Body of pancreas (tissue), 4 donors: Measurements from ENCODE around the gene ZNF441. TPM values are rescaled to one million over a fixed set of nuclear protein-coding genes. Genes with fewer than 3 reads are reported as not detected.
A peak's percentile ranks its signal among the peaks of the same experiment; 100 is the strongest.

Source experiments
- ATAC-seq: fragments of 150-250 bp; one replicate; pipeline ENCODE4 v1.9.1; 2016
- DNase-seq, 4 donors: peaks; one replicate each; pipeline ENCODE4 v3.0.0-alpha.2; 2019
- H3K27ac ChIP-seq, 4 donors: fragments of 200-600 bp; sonication (generic); 1 replicate in 3 of 4; 2 replicates in 1 of 4; pipeline versions ENCODE4 v1.5.1 to v1.6.1; 2016 to 2019; ENCODE audit warnings: mild to moderate bottlenecking in 1 of 4, mixed read lengths in 1 of 4, moderate library complexity in 1 of 4
- H3K27me3 ChIP-seq, 2 donors: fragments of 200-600 bp; sonication (generic); one replicate each; pipeline ENCODE4 v1.6.0; 2016; ENCODE audit warnings: mild to moderate bottlenecking in 1 of 2
- H3K36me3 ChIP-seq, 2 donors: fragments of 200-600 bp; sonication (generic); replicated peaks in 1 of 2; 2 replicates each; pipeline ENCODE4 v1.5.1; 2016; ENCODE audit warnings: low read depth in 2 of 2; ENCODE audit not compliant: insufficient read depth in 1 of 2
- H3K4me1 ChIP-seq: fragments of 200-600 bp; sonication (generic); one replicate; pipeline ENCODE4 v1.6.0; 2016
- H3K4me3 ChIP-seq, 2 donors: fragments of 200-600 bp; sonication (generic); 1 replicate in 1 of 2; 2 replicates in 1 of 2; pipeline ENCODE4 v1.5.1; 2016 to 2019
- H3K9me3 ChIP-seq, 3 donors: fragments of 200-600 bp; sonication (generic); 1 replicate in 2 of 3; 2 replicates in 1 of 3; pipeline ENCODE4 v1.5.1; 2016
- POLR2A ChIP-seq, 3 donors: fragments of 450-650 bp; IDR thresholded peaks; one replicate each; pipeline ENCODE4 v1.6.1; 2016; ENCODE audit warnings: antibody characterized with exemption in 3 of 3, mild to moderate bottlenecking in 2 of 3
- WGBS, 2 donors: methylation state at CpG; one replicate each; pipeline ENCODE4 v1.1.5; 2017; 5-methylcytosine and 5-hydroxymethylcytosine counted together
- intact Hi-C: fragments of 100-400 bp; cut with DNase I; formaldehyde crosslinking; loops from one replicate; pipeline ENCODE4 v1.15.1; 2023
- total RNA-seq, 2 donors: library from RNA; depleted of rRNA; stranded (reverse); fragments of >200 nt; gene quantifications; one replicate each; pipeline ENCODE4 v1.1.0, GENCODE V29; 2016
- TF ChIP-seq, protein P1 (sequence below), 7 experiments: fragments of 450-650 bp in 4 of 7; fragments of 200-600 bp in 3 of 7; sonication (generic) in 3 of 7; IDR thresholded peaks; one replicate each; pipeline ENCODE4 v1.5.1; 2016 to 2019; ENCODE audit warnings: antibody characterized with exemption in 7 of 7

The ZNF441 gene
- total RNA-seq, 2 donors from 2014 or later, result 7.3 to 13.8 TPM

DNA sequence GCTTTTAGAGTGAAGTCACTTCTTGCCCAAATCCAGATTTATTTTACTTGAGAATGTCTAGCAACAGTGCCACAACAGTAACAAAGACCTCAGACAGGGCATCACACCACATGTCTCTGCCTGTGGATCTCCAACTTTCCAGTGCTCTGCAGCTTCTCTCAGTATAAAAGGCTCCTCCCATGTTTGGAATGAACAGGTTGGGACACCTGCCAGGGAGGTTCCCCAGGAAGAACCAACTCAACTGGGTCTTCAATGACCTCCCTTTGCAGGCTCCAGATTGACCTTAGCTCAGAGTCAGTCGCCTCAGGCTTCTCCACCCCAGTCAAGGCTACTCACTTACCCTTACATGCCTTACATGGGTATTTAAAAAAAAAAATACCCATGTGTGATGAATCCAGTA lies 31.4 kb upstream of the ZNF441 start:
- Histone ChIP-seq H3K4me3 (no peak overlapping the region), H3K9me3 (no peaks in the 10 kb centered on the region), H3K4me1 (peaks cover 24% of the 10 kb centered on the region), H3K36me3 (no peaks in the 10 kb centered on the region), H3K27me3 (no peaks in the 10 kb centered on the region), H3K27ac (no peak overlapping the region)
- WGBS, 2 donors, result 63 to 82% methylated on average over 1 of the region's 1 CpG
- DNase-seq (peak in 2 of 4 donors; percentile 13 to 16), ATAC-seq (no peak)
- no peak for TF ChIP-seq POLR2A (IDR thresholded peaks at IDR 0.05)
- TF ChIP-seq, protein P1, sequence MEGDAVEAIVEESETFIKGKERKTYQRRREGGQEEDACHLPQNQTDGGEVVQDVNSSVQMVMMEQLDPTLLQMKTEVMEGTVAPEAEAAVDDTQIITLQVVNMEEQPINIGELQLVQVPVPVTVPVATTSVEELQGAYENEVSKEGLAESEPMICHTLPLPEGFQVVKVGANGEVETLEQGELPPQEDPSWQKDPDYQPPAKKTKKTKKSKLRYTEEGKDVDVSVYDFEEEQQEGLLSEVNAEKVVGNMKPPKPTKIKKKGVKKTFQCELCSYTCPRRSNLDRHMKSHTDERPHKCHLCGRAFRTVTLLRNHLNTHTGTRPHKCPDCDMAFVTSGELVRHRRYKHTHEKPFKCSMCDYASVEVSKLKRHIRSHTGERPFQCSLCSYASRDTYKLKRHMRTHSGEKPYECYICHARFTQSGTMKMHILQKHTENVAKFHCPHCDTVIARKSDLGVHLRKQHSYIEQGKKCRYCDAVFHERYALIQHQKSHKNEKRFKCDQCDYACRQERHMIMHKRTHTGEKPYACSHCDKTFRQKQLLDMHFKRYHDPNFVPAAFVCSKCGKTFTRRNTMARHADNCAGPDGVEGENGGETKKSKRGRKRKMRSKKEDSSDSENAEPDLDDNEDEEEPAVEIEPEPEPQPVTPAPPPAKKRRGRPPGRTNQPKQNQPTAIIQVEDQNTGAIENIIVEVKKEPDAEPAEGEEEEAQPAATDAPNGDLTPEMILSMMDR (IDR thresholded peaks at IDR 0.05), result no peak
- intact Hi-C loops, result no loop called here

DNA sequence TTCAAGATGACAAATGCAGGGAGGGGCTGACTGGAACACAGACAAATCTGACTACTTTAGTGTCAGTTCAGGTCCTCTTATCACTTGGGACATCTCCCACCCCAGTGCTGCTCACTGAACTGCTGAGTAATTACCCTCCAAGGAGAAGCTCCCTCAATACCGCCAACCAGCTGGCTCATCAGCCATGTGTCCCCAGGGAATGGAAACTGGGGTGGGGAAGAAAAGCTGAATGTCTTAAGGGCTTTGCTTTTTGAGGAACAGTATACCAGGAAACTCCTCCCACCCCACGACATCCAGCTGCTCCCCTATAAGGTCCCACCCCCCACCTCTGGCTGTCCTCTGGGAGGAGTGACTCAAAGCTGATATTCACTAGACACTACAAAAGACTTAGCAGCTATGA lies 30.1 kb upstream of the ZNF441 start:
- Histone ChIP-seq H3K27ac (peak overlapping the region in 2 of 4 donors; percentile 94 to 99), H3K4me1 (peaks cover 24% of the 10 kb centered on the region), H3K36me3 (no peaks in the 10 kb centered on the region), H3K4me3 (no peak overlapping the region), H3K9me3 (no peaks in the 10 kb centered on the region), H3K27me3 (no peaks in the 10 kb centered on the region)
- DNase-seq (peak in 2 of 4 donors; percentile 7 to 31), ATAC-seq (no peak)
- intact Hi-C loops, result no loop called here
- WGBS, 2 donors, result 32 to 50% methylated on average over 2 of the region's 2 CpGs
- TF ChIP-seq POLR2A (IDR thresholded peaks at IDR 0.05), result no peak
- TF ChIP-seq, protein P1 (IDR thresholded peaks at IDR 0.05), result no peak

DNA sequence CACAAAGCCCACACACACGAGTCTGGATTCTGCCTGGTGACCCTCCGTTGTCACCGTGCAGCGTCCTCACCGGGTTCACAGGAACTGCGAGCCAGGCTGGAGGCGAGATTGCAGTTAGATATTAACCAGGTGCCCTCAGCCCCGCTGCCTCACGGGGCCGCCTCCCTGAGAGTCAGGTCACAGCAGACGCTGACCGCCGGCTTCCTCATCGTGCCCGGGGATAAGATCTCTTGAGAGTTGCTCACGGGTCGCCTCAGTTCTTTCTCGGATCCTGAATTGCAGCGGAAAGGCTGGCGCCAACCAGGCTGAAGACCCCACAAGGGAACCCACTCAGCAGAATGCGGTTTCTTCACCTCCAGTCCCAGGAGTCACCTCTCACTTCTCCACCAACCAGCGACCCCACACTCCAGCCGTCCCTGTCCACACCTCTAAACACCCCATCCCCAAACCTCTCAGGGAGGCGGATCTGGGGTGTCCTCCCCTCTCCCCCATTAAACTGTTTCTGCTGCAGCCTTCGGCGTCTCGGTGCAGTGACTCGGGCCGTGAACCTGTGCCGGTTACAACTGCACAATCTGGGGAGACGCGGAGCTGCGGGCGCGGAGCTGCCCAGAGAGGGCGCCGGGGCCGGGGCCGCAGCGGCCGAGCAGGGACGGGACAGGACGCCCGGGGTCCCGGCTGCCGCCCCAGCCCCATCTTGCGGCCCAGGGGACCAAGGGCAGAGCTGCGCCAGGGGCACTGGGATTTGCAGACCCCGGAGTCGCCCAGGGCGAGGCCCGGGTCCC lies 28.6 kb upstream of the ZNF441 start:
- H3K4me1 ChIP-seq, result peaks cover 24% of the 10 kb centered on the region
- WGBS, 2 donors, result 0% methylated on average over 8 to 52 of the region's 52 CpGs
- peak overlapping the region; percentile 47 to 94 for H3K4me3 ChIP-seq
- H3K36me3 ChIP-seq, result no peaks in the 10 kb centered on the region
- H3K27me3 ChIP-seq, result no peaks in the 10 kb centered on the region
- TF ChIP-seq, protein P1 (IDR thresholded peaks at IDR 0.05), result peak in 3 of 7 experiments; percentile 1 to 11 (median 9)
- TF ChIP-seq POLR2A (IDR thresholded peaks at IDR 0.05), result peak; percentile 51 to 64 (median 61)
- H3K27ac ChIP-seq, result peak overlapping the region; percentile 94 to 99 (median 96)
- peak; percentile 53 for ATAC-seq
- no peaks in the 10 kb centered on the region for H3K9me3 ChIP-seq
- intact Hi-C loops, result no loop called here
- peak; percentile 82 to 87 (median 84) for DNase-seq

DNA sequence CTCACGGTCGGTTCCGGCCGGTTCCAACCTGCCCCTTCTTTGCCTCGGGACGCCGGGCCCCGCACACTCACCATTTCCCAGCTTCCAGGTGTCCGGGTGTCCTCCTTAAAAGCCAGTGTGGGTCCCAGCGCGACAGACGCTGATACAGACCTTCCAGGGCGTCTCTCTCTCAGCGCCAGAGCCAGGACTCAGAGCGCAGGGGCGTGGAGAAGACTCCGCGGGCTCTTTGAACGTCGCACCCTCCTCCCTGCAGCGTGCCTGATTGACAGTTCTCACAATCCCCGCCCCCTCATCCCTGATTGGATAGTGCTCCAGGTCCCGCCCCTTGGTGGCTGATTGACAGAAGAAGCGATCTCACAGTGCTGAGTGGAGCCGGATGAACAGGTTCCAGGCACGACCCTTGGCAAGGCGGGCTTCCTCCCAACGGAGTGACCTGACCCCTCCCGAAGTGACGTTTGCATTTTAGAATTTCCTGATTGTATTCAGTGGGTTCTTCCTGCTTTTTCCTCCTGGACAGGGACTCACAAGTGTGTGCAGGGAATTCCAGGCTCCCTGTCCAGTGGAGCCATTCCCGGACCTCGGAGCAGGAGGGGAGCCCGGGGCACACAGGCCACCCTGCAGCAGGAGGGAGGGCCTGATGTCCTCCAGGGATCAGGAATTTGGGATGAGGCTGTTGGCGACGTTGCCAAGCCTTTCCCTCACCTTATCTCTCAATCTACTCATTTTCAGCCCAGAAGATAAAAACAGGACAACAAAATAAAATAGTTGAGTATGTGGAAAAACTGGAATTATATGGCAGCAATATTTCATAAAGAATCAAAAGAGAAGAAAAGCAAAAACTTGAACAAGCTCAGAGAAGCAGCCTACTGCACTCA lies 27.8 kb upstream of the ZNF441 start, which contains the start of gene ZNF823:
ZNF823 (minus strand) TSS at position 201 of the 875 bp plus-strand sequence; CDS start at position 74, 127 bp downstream.
- intact Hi-C loops, result no loop called here
- H3K36me3 ChIP-seq, result no peaks in the 10 kb centered on the region
- TF ChIP-seq, protein P1 (IDR thresholded peaks at IDR 0.05), result peak in 1 of 7 experiments; percentile 1
- peak; percentile 84 to 97 (median 96) for TF ChIP-seq POLR2A (IDR thresholded peaks at IDR 0.05)
- ATAC-seq, result peak; percentile 97
- DNase-seq, result peak; percentile 100
- 0% methylated on average over 20 to 34 of the region's 35 CpGs for WGBS, 2 donors
- peaks cover 24% of the 10 kb centered on the region for H3K4me1 ChIP-seq
- peak within 1 kb of the TSS; percentile 47 to 94 for H3K4me3 ChIP-seq
- peak within 1 kb of the TSS; percentile 94 to 99 (median 96) for H3K27ac ChIP-seq
- H3K9me3 ChIP-seq, result no peaks in the 10 kb centered on the region
- no peaks in the 10 kb centered on the region for H3K27me3 ChIP-seq
